HL-60 (cell line): ENCODE data around the gene TNFRSF12A.

Experiments used
- CTCF ChIP-seq: IDR thresholded peaks from one replicate; pipeline ENCODE4 v1.5.1; 2011; ENCODE audit warnings: low read length, control low read depth, inconsistent platforms; ENCODE audit not compliant: insufficient read depth
- POLR2AphosphoS5 ChIP-seq: IDR thresholded peaks from 2 replicates; pipeline ENCODE4 v1.6.1; 2012; ENCODE audit warnings: low read depth

- TF ChIP-seq POLR2AphosphoS5: no peak
- no peak for TF ChIP-seq CTCF
Observed at GRCh38 chr16:3042376-3042775, 22.2 kb downstream of the TNFRSF12A start.
